ENCODE data around the gene HTRA2. TPM values are rescaled to one million over a fixed set of nuclear protein-coding genes. Genes with fewer than 3 reads are reported as not detected.

HTRA2 gene
- total RNA-seq, 4 donors from 2014 or later: 13.1 to 40.1 (median 33.9) TPM

- Histone ChIP-seq H3K27me3 (peaks cover 4 to 28% of the 10 kb centered on the region in 2 donors), H3K36me3 (no peaks in the 10 kb centered on the region), H3K27ac (peak overlapping the region in 1 of 2 donors; percentile 55), H3K4me3 (peak overlapping the region; percentile 23 to 38), H3K4me1 (peaks cover 0 to 24% of the 10 kb centered on the region in 2 donors), H3K9me3 (no peaks in the 10 kb centered on the region)
- intact Hi-C loops (cut with DNase I; ENCODE audit: low total_unique reads): no loop called here
- no peak for DNase-seq
- TF ChIP-seq POLR2A (IDR thresholded peaks at IDR 0.05) (no peak), CTCF (IDR thresholded peaks at IDR 0.05) (no peak)
Observed at GRCh38 chr2:74502147-74502719, 27.5 kb upstream of the HTRA2 start.

GRCh38 chr2:74502720-74503505, 26.8 kb upstream of the HTRA2 start:
- Histone ChIP-seq H3K9me3 (no peaks in the 10 kb centered on the region), H3K4me3 (peak overlapping the region; percentile 23 to 38), H3K27me3 (peaks cover 4 to 26% of the 10 kb centered on the region in 2 donors), H3K27ac (peak overlapping the region in 1 of 2 donors; percentile 77), H3K36me3 (no peaks in the 10 kb centered on the region), H3K4me1 (peaks cover 0 to 21% of the 10 kb centered on the region in 2 donors)
- DNase-seq: peak; percentile 61 to 69
- no peak for TF ChIP-seq CTCF (IDR thresholded peaks at IDR 0.05)
- TF ChIP-seq POLR2A (IDR thresholded peaks at IDR 0.05): peak in 1 of 2 donors; percentile 29
- intact Hi-C loops (cut with DNase I; ENCODE audit: low total_unique reads): no loop called here

- Histone ChIP-seq H3K4me3 (peak overlapping the region; percentile 23 to 38), H3K36me3 (no peaks in the 10 kb centered on the region), H3K27me3 (peaks cover 4 to 17% of the 10 kb centered on the region in 2 donors), H3K9me3 (no peaks in the 10 kb centered on the region), H3K27ac (peak overlapping the region in 1 of 2 donors; percentile 77), H3K4me1 (peaks cover 0 to 15% of the 10 kb centered on the region in 2 donors)
- DNase-seq: no peak
- intact Hi-C loops (cut with DNase I; ENCODE audit: low total_unique reads): no loop called here
- TF ChIP-seq POLR2A (IDR thresholded peaks at IDR 0.05) (no peak), CTCF (IDR thresholded peaks at IDR 0.05) (no peak)
Observed at GRCh38 chr2:74503506-74504475, 25.9 kb upstream of the HTRA2 start.

- H3K27ac ChIP-seq: no peak overlapping the region
- peaks cover 0 to 9% of the 10 kb centered on the region in 2 donors for H3K4me1 ChIP-seq
- H3K27me3 ChIP-seq: peaks cover 0 to 11% of the 10 kb centered on the region in 2 donors
- no peak overlapping the region for H3K4me3 ChIP-seq
- intact Hi-C loops (cut with DNase I; ENCODE audit: low total_unique reads): no loop called here
- H3K36me3 ChIP-seq: no peaks in the 10 kb centered on the region
- TF ChIP-seq POLR2A (IDR thresholded peaks at IDR 0.05) (no peak), CTCF (IDR thresholded peaks at IDR 0.05) (no peak)
- no peak for DNase-seq
- H3K9me3 ChIP-seq: no peaks in the 10 kb centered on the region
Observed at GRCh38 chr2:74504591-74504990, 25.1 kb upstream of the HTRA2 start.
